ENCODE results near the gene SYN1.

SYN1 gene

DNA sequence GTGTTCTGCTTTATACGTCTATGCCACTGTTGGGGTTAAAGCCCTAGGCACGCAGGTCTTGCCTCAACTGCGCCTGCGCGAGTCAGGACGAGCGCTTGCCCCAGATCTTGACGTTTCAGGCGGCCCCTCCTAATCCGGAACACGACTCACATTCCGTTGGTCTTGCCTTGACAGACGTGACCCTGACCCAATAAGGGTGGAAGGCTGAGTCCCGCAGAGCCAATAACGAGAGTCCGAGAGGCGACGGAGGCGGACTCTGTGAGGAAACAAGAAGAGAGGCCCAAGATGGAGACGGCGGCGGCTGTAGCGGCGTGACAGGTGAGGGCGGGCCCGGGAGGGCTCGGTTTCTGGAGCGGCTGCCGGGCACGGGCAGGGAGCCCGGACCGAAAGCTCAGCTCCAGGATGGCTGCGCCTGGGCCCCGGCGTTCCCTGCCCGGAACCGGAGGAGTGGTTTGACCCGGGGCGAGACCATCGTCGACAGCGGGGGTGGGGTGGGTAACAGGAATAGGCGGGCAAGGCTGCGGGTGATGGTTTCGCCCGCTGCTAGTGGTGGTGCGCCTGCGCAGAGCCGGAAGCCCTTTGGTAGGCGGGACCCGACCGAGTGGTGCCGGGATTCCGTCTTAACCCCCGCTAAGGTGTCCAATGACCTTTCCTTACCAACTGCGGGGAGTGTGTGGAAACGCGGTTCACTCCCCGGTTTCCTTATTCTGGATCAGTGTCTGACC is 58.6 kb downstream of the SYN1 start, which contains the start of gene ARAF:
ARAF (plus strand) TSS at position 272 of the 725 bp plus-strand sequence. CDS start 1,763 bp downstream, outside the sequence.
- no peak for TF ChIP-seq CTCF (conservative IDR thresholded peaks at IDR 0.05; ENCODE audit: low read length)
- peak; percentile 99 for DNase-seq (ENCODE audit: low read depth)
- peak within 1 kb of the TSS; percentile 77 for H3K4me3 ChIP-seq (ENCODE audit: low read length)

- DNase-seq (ENCODE audit: low read depth) = no peak
- peak overlapping the region; percentile 63 for H3K4me3 ChIP-seq (ENCODE audit: low read length)
- no peak for TF ChIP-seq CTCF (conservative IDR thresholded peaks at IDR 0.05; ENCODE audit: low read length)
Measured at GRCh38 chrX:47560179-47560933, 59.3 kb downstream of the SYN1 start.

- TF ChIP-seq CTCF (conservative IDR thresholded peaks at IDR 0.05; ENCODE audit: low read length) = no peak
- H3K4me3 ChIP-seq (ENCODE audit: low read length) = no peak overlapping the region
- no peak for DNase-seq (ENCODE audit: low read depth)
Measured at GRCh38 chrX:47558436-47558835, 61.2 kb downstream of the SYN1 start.

DNA sequence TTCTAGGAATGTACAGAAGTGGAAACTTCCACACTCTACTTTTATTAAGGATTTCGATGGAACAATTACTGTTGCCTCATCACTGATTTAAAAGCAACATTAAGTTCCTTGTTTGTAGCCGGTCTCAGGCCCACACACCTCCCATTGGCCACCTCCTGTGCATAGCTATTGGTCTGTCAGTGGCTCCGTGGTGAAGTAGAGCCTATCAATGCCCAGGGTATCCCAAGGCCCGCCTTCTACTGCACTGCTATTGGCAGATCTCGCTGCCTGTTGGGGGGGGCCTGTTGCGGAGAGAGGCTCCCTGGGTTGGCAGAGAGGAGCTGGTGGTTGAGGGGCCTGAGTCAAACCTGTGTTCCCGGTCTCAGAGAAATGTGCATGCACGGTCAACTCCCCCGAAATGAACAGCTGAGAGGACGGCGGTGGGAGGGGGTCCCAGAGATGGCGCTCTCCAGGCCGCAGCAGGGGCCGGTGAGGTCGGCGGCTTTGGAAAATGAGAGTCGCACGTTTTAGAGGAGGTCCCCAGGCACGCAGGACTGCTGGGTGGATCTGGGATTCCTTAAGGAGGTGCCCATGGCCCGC is 63.5 kb downstream of the SYN1 start:
- no peak for TF ChIP-seq CTCF (conservative IDR thresholded peaks at IDR 0.05; ENCODE audit: low read length)
- peak; percentile 93 for DNase-seq (ENCODE audit: low read depth)
- H3K4me3 ChIP-seq (ENCODE audit: low read length) = peak overlapping the region; percentile 60

- no peak for TF ChIP-seq CTCF (conservative IDR thresholded peaks at IDR 0.05; ENCODE audit: low read length)
- H3K4me3 ChIP-seq (ENCODE audit: low read length) = no peak overlapping the region
- DNase-seq (ENCODE audit: low read depth) = no peak
Measured at GRCh38 chrX:47543496-47543895, 76.2 kb downstream of the SYN1 start.

GRCh38 chrX:47540754-47541538 is 78.7 kb downstream of the SYN1 start:
- no peak overlapping the region for H3K4me3 ChIP-seq (ENCODE audit: low read length)

More at GRCh38 chrX:47540754-47541538, 78.7 kb downstream of the SYN1 start:
- peak; percentile 62 for TF ChIP-seq CTCF (conservative IDR thresholded peaks at IDR 0.05; ENCODE audit: low read length)
- DNase-seq (ENCODE audit: low read depth) = peak; percentile 88

All from AG10803 (cell line).